ENCODE measurements around the gene SSBP1. TPM values are rescaled to one million over a fixed set of nuclear protein-coding genes. Genes with fewer than 3 reads are reported as not detected.
"Not testable (repeated sequence)": the region's sequence is repeated elsewhere in the genome, so short reads cannot be mapped to it uniquely, and the experiment has no call there.

Gene SSBP1, protein sequence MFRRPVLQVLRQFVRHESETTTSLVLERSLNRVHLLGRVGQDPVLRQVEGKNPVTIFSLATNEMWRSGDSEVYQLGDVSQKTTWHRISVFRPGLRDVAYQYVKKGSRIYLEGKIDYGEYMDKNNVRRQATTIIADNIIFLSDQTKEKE
- total RNA-seq = 74.4 TPM

DNA sequence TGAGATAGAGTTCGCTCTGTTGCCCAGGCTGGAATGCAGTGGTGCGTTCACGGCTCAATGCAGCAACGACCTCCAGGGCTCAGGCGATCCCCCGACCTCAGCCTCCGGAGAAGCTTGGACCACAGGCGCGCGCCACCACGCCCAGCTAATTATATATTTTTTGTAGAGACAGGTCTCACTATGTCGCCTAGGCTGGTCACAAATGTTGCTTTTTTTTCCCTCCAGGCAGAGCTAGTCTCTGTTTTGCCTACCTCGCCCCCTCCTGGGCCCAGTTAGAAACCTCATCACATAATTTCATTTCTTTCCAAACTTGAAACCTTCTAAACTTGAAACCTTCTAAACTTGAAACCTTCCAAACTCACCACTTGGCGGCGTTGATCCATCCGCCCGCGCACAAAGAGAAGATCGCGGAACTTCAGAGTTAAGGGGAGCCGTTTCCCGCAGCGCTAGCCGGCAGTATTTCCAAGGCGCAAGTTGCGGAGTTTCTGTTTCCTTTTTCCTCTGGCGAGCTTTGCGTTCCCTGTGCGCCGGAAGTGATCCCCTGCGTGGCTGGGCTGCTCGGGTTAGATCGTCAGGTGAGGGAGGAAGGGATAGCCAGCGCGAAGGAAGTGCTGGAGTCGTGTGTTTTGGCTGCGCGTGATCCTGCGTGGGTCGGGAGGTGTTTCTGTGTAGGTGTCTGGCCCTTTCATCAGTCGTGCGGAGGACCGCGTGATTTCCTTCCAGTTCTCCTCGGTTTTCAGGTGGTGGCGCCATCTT, at the start of gene SSBP1:
Gene SSBP1 (plus strand): TSS at position 523 of the 756 bp plus-strand sequence. CDS start 809 bp downstream, outside the sequence.
- peak; percentile 87 to 99 for TF ChIP-seq POLR2AphosphoS5 (IDR thresholded peaks at IDR 0.05; ENCODE audit: insufficient read depth in 1 of 2, low read depth in 1 of 2)
- TF ChIP-seq POLR2A (IDR thresholded peaks at IDR 0.05) = peak in 1 of 2 donors; percentile 24
- TF ChIP-seq, protein P1, sequence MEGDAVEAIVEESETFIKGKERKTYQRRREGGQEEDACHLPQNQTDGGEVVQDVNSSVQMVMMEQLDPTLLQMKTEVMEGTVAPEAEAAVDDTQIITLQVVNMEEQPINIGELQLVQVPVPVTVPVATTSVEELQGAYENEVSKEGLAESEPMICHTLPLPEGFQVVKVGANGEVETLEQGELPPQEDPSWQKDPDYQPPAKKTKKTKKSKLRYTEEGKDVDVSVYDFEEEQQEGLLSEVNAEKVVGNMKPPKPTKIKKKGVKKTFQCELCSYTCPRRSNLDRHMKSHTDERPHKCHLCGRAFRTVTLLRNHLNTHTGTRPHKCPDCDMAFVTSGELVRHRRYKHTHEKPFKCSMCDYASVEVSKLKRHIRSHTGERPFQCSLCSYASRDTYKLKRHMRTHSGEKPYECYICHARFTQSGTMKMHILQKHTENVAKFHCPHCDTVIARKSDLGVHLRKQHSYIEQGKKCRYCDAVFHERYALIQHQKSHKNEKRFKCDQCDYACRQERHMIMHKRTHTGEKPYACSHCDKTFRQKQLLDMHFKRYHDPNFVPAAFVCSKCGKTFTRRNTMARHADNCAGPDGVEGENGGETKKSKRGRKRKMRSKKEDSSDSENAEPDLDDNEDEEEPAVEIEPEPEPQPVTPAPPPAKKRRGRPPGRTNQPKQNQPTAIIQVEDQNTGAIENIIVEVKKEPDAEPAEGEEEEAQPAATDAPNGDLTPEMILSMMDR (IDR thresholded peaks at IDR 0.05) = peak; percentile 48 to 93 (median 53)
- DNase-seq (ENCODE audit: extremely low spot score in 2 of 2) = peak; percentile 95 to 97
- peaks cover 0 to 24% of the 10 kb centered on the region in 2 donors for H3K36me3 ChIP-seq
- peaks cover 34% of the 10 kb centered on the region for H3K4me1 ChIP-seq
- intact Hi-C loops (cut with DNase I) = loop anchor here (10.0 kb wide), 1 partner anchor 83 kb away; no protein-coding TSS in a partner anchor
- peak within 1 kb of the TSS; percentile 74 for H3K27ac ChIP-seq
- H3K9me3 ChIP-seq = no peaks in the 10 kb centered on the region
- peak within 1 kb of the TSS; percentile 66 to 70 for H3K4me3 ChIP-seq
- H3K27me3 ChIP-seq = no peaks in the 10 kb centered on the region

DNA sequence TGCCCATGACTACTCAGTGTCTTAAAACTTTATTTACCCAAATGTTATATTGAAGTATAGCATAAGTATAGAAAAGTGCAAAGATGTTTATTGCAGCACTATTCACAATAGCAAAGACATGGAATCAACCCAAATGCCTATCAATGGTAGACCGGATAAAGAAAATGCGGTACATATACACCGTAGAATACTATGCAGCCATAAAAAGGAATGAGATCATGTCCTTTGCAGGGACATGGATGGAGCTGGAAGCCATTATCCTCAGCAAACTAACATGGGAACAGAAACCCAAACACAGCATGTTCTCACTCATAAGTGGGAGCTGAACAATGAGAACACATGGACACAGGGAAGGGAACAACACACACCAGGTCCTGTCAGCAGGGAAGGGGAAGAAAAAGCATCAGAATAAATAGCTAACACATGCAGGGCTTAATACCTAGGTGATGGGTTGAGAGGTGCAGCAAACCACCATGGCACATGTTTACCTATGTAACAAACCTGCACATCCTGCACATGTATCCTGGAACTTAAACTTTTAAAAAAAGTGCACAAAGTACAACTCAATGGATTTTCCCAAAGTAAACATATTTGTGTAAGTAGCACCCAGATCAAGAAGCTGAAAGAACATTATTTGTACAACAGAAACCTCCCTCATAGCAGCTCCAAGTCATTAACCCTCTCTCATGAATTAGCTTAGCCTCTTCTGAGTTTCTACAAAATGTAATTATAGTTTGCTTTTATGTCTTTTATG, 48.9 kb upstream of the SSBP1 start:
- H3K36me3 ChIP-seq; H3K9me3 ChIP-seq; H3K27ac ChIP-seq; H3K4me3 ChIP-seq; H3K27me3 ChIP-seq; DNase-seq (ENCODE audit: extremely low spot score in 2 of 2); intact Hi-C loops (cut with DNase I): not testable (repeated sequence)
- H3K4me1 ChIP-seq = peaks cover 11% of the 10 kb centered on the region

DNA sequence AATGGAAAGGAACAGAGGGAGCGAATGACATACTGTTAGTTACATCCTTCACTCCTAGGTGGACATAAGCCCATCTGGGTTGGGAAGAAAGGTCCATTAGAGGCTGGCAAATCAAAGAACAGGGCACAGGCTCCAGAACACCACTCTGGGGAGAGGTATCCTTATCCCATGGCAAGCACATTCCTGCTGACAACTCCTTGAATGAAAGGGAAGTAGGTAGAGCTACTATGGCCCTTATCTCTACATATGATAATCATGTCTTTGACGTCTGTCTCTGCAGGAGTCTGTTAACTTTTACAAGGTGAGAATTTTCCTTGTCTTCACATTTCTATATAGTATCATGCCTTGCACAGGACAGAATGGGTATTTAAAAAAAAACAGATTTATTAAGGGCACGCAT, 46.6 kb upstream of the SSBP1 start:
- no peak for DNase-seq (ENCODE audit: extremely low spot score in 2 of 2)
- Histone ChIP-seq H3K27ac (no peak overlapping the region), H3K4me3 (no peak overlapping the region), H3K27me3 (no peaks in the 10 kb centered on the region), H3K9me3 (no peaks in the 10 kb centered on the region), H3K4me1 (peaks cover 10% of the 10 kb centered on the region), H3K36me3 (no peaks in the 10 kb centered on the region)
- TF ChIP-seq POLR2A (IDR thresholded peaks at IDR 0.05) (no peak), POLR2AphosphoS5 (IDR thresholded peaks at IDR 0.05; ENCODE audit: insufficient read depth in 1 of 2, low read depth in 1 of 2) (no peak)
- TF ChIP-seq, protein P1 (IDR thresholded peaks at IDR 0.05) = no peak
- intact Hi-C loops (cut with DNase I) = loop anchor here (5.0 kb wide), 1 partner anchor 556 kb away; no protein-coding TSS in a partner anchor

DNA sequence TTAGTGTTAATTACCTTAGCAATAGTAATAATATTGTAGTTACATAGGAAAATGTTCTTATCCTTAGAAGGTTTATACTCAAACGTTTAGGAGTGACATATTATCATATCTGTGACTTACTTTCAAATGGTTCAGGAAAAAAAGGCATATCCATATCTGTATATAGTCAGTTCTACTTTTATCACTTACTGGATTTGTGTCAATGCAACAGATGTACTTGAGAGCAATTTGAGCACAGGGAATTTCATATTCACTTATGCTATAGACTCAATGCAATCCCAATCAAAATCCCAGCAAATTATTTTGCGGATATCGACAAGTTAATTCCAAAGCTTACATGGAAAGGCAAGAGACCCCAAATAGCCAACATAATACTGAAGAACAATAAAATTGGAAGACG, 46.2 kb upstream of the SSBP1 start:
- Histone ChIP-seq H3K9me3 (no peaks in the 10 kb centered on the region), H3K27me3 (no peaks in the 10 kb centered on the region), H3K4me3 (no peak overlapping the region), H3K27ac (no peak overlapping the region), H3K4me1 (peaks cover 6% of the 10 kb centered on the region), H3K36me3 (no peaks in the 10 kb centered on the region)
- TF ChIP-seq POLR2A (IDR thresholded peaks at IDR 0.05) (no peak), POLR2AphosphoS5 (IDR thresholded peaks at IDR 0.05; ENCODE audit: insufficient read depth in 1 of 2, low read depth in 1 of 2) (no peak)
- TF ChIP-seq, protein P1 (IDR thresholded peaks at IDR 0.05) = no peak
- intact Hi-C loops (cut with DNase I) = loop anchor here (5.0 kb wide), 1 partner anchor 555 kb away; no protein-coding TSS in a partner anchor
- DNase-seq (ENCODE audit: extremely low spot score in 2 of 2) = no peak

DNA sequence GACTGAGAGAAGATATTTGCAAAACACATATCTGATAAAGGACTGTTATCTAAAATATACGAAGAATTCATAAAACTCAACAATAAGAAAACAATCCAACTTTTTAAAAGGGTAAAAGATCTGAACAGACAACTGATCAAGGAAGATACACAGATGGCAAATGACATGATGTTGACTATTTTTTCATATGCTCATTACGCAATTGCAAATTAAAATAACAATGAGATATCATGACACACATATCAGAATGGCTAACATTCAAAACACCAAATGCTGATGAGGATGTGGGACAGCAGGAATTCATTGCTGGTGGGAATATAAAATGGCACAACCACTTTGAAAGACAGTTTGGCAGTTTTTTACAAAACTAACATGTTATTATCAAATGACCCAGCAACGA, 45.1 kb upstream of the SSBP1 start:
- DNase-seq (ENCODE audit: extremely low spot score in 2 of 2) = no peak
- intact Hi-C loops (cut with DNase I) = loop anchor here (5.0 kb wide), 1 partner anchor 554 kb away; no protein-coding TSS in a partner anchor
- Histone ChIP-seq H3K36me3 (no peaks in the 10 kb centered on the region), H3K4me3 (no peak overlapping the region), H3K4me1 (peaks cover 6% of the 10 kb centered on the region), H3K9me3 (no peaks in the 10 kb centered on the region), H3K27me3 (no peaks in the 10 kb centered on the region), H3K27ac (no peak overlapping the region)
- TF ChIP-seq, protein P1 (IDR thresholded peaks at IDR 0.05) = no peak
- TF ChIP-seq POLR2AphosphoS5 (IDR thresholded peaks at IDR 0.05; ENCODE audit: insufficient read depth in 1 of 2, low read depth in 1 of 2) = no peak
- TF ChIP-seq POLR2A (IDR thresholded peaks at IDR 0.05) = no peak
